ENCODE data around the gene ZPR1.
"Not testable (repeated sequence)": the region's sequence is repeated elsewhere in the genome, so short reads cannot be mapped to it uniquely, and the experiment has no call there.

The ZPR1 gene

DNA sequence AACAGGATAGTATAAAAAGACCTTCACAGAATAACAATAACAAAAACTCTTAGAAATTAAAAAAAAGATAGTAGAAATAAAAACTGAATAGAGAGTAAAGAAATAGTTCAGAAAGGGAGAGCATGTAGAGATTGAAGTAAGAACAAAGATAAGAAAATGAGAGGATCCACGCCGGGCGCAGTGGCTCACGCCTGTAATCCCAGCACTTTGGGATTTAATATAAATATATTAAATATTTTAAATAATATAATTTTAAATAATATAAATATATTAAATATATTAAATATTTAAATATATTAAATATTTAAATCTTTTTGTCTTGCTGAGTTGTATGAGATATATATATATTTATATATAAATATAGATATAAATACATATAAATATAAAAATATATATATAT is 24.3 kb upstream of the ZPR1 start:
- Mint-ChIP-seq H3K27me3 (no peaks in the 10 kb centered on the region), H3K9me3 (no peaks in the 10 kb centered on the region)

GRCh38 chr11:116811194-116811593 is 23.4 kb upstream of the ZPR1 start:
- intact Hi-C loops (cut with micrococcal nuclease) = no loop called here
- no peaks in the 10 kb centered on the region for H3K27me3 Mint-ChIP-seq
- no peak overlapping the region for H3K27ac Mint-ChIP-seq
- H3K4me3 Mint-ChIP-seq = no peak overlapping the region
- H3K9me3 Mint-ChIP-seq = no peaks in the 10 kb centered on the region
- H3K4me1 Mint-ChIP-seq (ENCODE audit: low read depth) = peaks cover 6% of the 10 kb centered on the region
- H3K36me3 Mint-ChIP-seq (ENCODE audit: low read depth) = no peaks in the 10 kb centered on the region

More for the DNA sequence above, 24.3 kb upstream of the ZPR1 start:
- intact Hi-C loops (cut with micrococcal nuclease) = no loop called here
- no peak overlapping the region for H3K27ac Mint-ChIP-seq
- no peaks in the 10 kb centered on the region for H3K36me3 Mint-ChIP-seq (ENCODE audit: low read depth)
- H3K4me3 Mint-ChIP-seq = no peak overlapping the region
- H3K4me1 Mint-ChIP-seq (ENCODE audit: low read depth) = peaks cover 6% of the 10 kb centered on the region

GRCh38 chr11:116808262-116809175 is 20.7 kb upstream of the ZPR1 start:
- no peak overlapping the region for H3K4me3 Mint-ChIP-seq

DNA sequence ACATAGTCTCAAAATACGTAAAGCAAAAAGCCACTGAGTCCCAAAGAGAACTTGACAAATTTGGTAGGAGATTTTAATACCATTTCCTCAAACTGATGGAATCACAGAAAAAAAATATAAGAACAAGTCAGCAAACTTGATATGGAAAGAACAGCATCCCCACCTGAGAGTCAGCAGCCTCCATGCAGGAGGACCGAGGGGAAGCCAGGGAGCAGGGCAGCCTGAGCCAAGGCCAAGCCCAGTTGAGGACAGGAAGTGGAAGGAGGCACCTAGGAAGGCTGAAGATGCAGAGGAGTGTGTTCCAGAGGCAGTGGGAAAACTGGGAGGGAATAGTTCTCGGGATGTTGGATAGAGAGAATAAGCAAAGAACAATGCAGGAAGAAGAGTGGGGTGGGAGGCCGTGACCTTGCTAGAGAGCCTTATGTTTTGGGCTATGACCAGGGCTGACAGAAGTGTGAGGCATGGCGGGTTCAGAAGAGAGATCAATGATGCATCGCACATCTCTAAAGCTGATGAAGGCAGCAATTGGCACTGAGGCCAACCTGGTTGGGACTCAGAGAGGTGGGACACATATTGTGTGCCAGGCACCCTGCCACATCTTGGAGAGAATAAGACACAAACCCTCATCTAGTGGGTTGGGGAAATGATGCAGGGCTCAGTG is 19.9 kb upstream of the ZPR1 start:
- no peak overlapping the region for H3K27ac Mint-ChIP-seq

More at GRCh38 chr11:116808262-116809175, 20.7 kb upstream of the ZPR1 start:
- Mint-ChIP-seq H3K9me3 (no peaks in the 10 kb centered on the region), H3K36me3 (ENCODE audit: low read depth) (no peaks in the 10 kb centered on the region), H3K27me3 (no peaks in the 10 kb centered on the region), H3K27ac (no peak overlapping the region), H3K4me1 (ENCODE audit: low read depth) (no peaks in the 10 kb centered on the region)
- intact Hi-C loops (cut with micrococcal nuclease) = no loop called here

GRCh38 chr11:116804001-116804400 is 16.2 kb upstream of the ZPR1 start:
- no peaks in the 10 kb centered on the region for H3K4me1 Mint-ChIP-seq (ENCODE audit: low read depth)
- no peak overlapping the region for H3K27ac Mint-ChIP-seq
- peaks cover 7% of the 10 kb centered on the region for H3K27me3 Mint-ChIP-seq
- H3K36me3 Mint-ChIP-seq (ENCODE audit: low read depth) = no peaks in the 10 kb centered on the region
- H3K4me3 Mint-ChIP-seq = no peak overlapping the region
- H3K9me3 Mint-ChIP-seq = no peaks in the 10 kb centered on the region
- intact Hi-C loops (cut with micrococcal nuclease) = no loop called here

More for the DNA sequence above, 19.9 kb upstream of the ZPR1 start:
- H3K9me3 Mint-ChIP-seq = no peaks in the 10 kb centered on the region
- H3K27me3 Mint-ChIP-seq = peaks cover 1% of the 10 kb centered on the region
- no peak overlapping the region for H3K4me3 Mint-ChIP-seq
- H3K4me1 Mint-ChIP-seq (ENCODE audit: low read depth) = no peaks in the 10 kb centered on the region
- H3K36me3 Mint-ChIP-seq (ENCODE audit: low read depth) = no peaks in the 10 kb centered on the region
- intact Hi-C loops (cut with micrococcal nuclease) = no loop called here

GRCh38 chr11:116801662-116802061 is 13.8 kb upstream of the ZPR1 start:
- H3K27me3 Mint-ChIP-seq; H3K4me3 Mint-ChIP-seq; H3K4me1 Mint-ChIP-seq (ENCODE audit: low read depth); H3K9me3 Mint-ChIP-seq; intact Hi-C loops (cut with micrococcal nuclease); H3K27ac Mint-ChIP-seq; H3K36me3 Mint-ChIP-seq (ENCODE audit: low read depth): not testable (repeated sequence)

GRCh38 chr11:116800610-116801009 is 12.8 kb upstream of the ZPR1 start:
- Mint-ChIP-seq H3K9me3 (no peaks in the 10 kb centered on the region), H3K27me3 (peaks cover 10% of the 10 kb centered on the region), H3K36me3 (ENCODE audit: low read depth) (no peaks in the 10 kb centered on the region), H3K4me3 (no peak overlapping the region), H3K4me1 (ENCODE audit: low read depth) (no peaks in the 10 kb centered on the region), H3K27ac (no peak overlapping the region)
- intact Hi-C loops (cut with micrococcal nuclease) = no loop called here

- Mint-ChIP-seq H3K9me3 (no peaks in the 10 kb centered on the region), H3K4me3 (no peak overlapping the region), H3K4me1 (ENCODE audit: low read depth) (no peaks in the 10 kb centered on the region), H3K27me3 (peaks cover 12% of the 10 kb centered on the region), H3K27ac (no peak overlapping the region), H3K36me3 (ENCODE audit: low read depth) (no peaks in the 10 kb centered on the region)
- intact Hi-C loops (cut with micrococcal nuclease) = no loop called here
Observed at GRCh38 chr11:116798368-116798767, 10.5 kb upstream of the ZPR1 start.

- Mint-ChIP-seq H3K9me3 (no peaks in the 10 kb centered on the region), H3K27ac (no peak overlapping the region), H3K36me3 (ENCODE audit: low read depth) (no peaks in the 10 kb centered on the region), H3K27me3 (peaks cover 11% of the 10 kb centered on the region), H3K4me1 (ENCODE audit: low read depth) (peaks cover 4% of the 10 kb centered on the region), H3K4me3 (no peak overlapping the region)
- intact Hi-C loops (cut with micrococcal nuclease) = no loop called here
Observed at GRCh38 chr11:116797816-116798215, 10.0 kb upstream of the ZPR1 start.

DNA sequence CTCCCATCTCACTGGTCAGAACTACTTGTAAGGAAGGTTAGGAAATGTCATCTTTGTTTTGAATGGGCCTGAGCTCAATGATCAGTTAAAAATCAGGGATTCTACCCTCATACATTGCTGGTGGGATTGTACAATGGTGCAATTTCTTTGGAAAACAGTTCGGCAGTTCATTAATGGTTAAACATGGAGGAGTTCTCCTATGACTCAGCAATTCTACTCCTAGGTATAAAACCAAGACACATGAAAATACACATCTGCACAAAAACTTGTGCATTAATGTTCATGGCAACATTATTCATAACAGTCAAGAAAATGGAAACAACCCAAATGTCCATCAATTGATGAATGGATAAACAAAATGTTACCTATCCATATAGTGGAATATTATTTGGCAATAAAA is 8.7 kb upstream of the ZPR1 start:
- Mint-ChIP-seq H3K27ac (no peak overlapping the region), H3K4me3 (no peak overlapping the region), H3K9me3 (no peaks in the 10 kb centered on the region), H3K4me1 (ENCODE audit: low read depth) (peaks cover 6% of the 10 kb centered on the region), H3K27me3 (peaks cover 10% of the 10 kb centered on the region), H3K36me3 (ENCODE audit: low read depth) (no peaks in the 10 kb centered on the region)
- intact Hi-C loops (cut with micrococcal nuclease) = no loop called here

DNA sequence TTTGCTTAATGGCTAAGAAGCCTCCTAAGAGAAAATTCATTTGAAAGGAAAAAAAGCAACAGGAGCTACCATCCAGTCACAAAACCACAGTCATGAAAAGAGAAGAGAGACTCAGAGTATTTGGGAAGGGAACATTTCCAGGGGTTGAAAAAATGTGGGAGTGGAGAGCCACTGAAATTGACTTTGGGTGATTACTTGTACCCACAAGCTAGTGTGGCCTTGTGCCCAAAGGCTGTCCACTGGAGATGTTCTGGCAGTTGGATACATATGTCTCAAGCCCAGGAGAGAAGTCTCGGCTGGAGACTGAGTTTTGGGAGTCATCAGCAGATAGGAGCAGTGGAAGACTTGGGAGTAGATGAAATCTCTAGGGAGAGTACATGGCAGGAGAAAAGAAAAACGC is 7.0 kb upstream of the ZPR1 start:
- H3K4me3 Mint-ChIP-seq = no peak overlapping the region
- peaks cover 18% of the 10 kb centered on the region for H3K27me3 Mint-ChIP-seq
- no peaks in the 10 kb centered on the region for H3K9me3 Mint-ChIP-seq
- intact Hi-C loops (cut with micrococcal nuclease) = loop anchor here (5.0 kb wide), 1 partner anchor 42 kb away; the partner anchor contains the start of gene APOA1
- peaks cover 16% of the 10 kb centered on the region for H3K4me1 Mint-ChIP-seq (ENCODE audit: low read depth)
- no peak overlapping the region for H3K27ac Mint-ChIP-seq
- no peaks in the 10 kb centered on the region for H3K36me3 Mint-ChIP-seq (ENCODE audit: low read depth)

GRCh38 chr11:116793772-116794097 is 5.9 kb upstream of the ZPR1 start:
- intact Hi-C loops (cut with micrococcal nuclease) = loop anchor here (5.0 kb wide), 1 partner anchor 44 kb away; the partner anchor contains the start of gene APOA1
- peaks cover 20% of the 10 kb centered on the region for H3K4me1 Mint-ChIP-seq (ENCODE audit: low read depth)
- H3K27me3 Mint-ChIP-seq = peaks cover 17% of the 10 kb centered on the region
- no peaks in the 10 kb centered on the region for H3K9me3 Mint-ChIP-seq
- H3K36me3 Mint-ChIP-seq (ENCODE audit: low read depth) = no peaks in the 10 kb centered on the region
- no peak overlapping the region for H3K27ac Mint-ChIP-seq
- H3K4me3 Mint-ChIP-seq = no peak overlapping the region

GRCh38 chr11:116792869-116793771 is 5.3 kb upstream of the ZPR1 start:
- H3K4me3 Mint-ChIP-seq = no peak overlapping the region
- peaks cover 5% of the 10 kb centered on the region for H3K36me3 Mint-ChIP-seq (ENCODE audit: low read depth)
- no peak overlapping the region for H3K27ac Mint-ChIP-seq
- H3K4me1 Mint-ChIP-seq (ENCODE audit: low read depth) = peaks cover 26% of the 10 kb centered on the region
- H3K9me3 Mint-ChIP-seq = no peaks in the 10 kb centered on the region
- intact Hi-C loops (cut with micrococcal nuclease) = loop anchor here (5.0 kb wide), 1 partner anchor 44 kb away; the partner anchor contains the start of gene APOA1
- peaks cover 15% of the 10 kb centered on the region for H3K27me3 Mint-ChIP-seq

Data from dendritic cell treated with granulocyte-macrophage colony-stimulating factor and Interleukin-4, amounts not matched to agents 40 ng/mL and 50 ng/mL, for 4 days (primary cell).